Measurements from ENCODE around the gene DIP2A.

The DIP2A gene

GRCh38 chr21:46455575-46456385 is 2.9 kb upstream of the DIP2A start:
- H4K8ac ChIP-seq (ENCODE audit: low read length): no peak overlapping the region
- no peak overlapping the region for H2AK5ac ChIP-seq (ENCODE audit: low read length, severe bottlenecking)
- no peak overlapping the region for H2BK120ac ChIP-seq (ENCODE audit: low read depth, low read length)
- no peak overlapping the region for H3K4me2 ChIP-seq (ENCODE audit: low read length, poor library complexity, severe bottlenecking)
- peaks cover 10% of the 10 kb centered on the region for H3K4me1 ChIP-seq (ENCODE audit: control insufficient read depth, insufficient read depth, low read depth, low read length)
- H3K79me1 ChIP-seq (replicated peaks; ENCODE audit: low read length, poor library complexity, severe bottlenecking): peaks cover 48% of the 10 kb centered on the region
- no peak overlapping the region for H2AFZ ChIP-seq (ENCODE audit: low read depth, low read length)
- no peak overlapping the region for H4K91ac ChIP-seq (ENCODE audit: low read length)
- H3K18ac ChIP-seq (ENCODE audit: low read depth in 1 of 2, low read length in 2 of 2): peak overlapping the region in 1 of 2 experiments; percentile 18
- peak overlapping the region; percentile 38 for H3K9ac ChIP-seq (ENCODE audit: low read length)
- no peak overlapping the region for H3K27ac ChIP-seq (ENCODE audit: low read length, poor library complexity, severe bottlenecking)
- 67% methylated on average over 9 of the region's 10 CpGs for WGBS
- DNase-seq: peak; percentile 34
- H3K36me3 ChIP-seq (ENCODE audit: control insufficient read depth in 1 of 2, insufficient read depth in 2 of 2, low read depth in 1 of 2, low read length in 2 of 2): peaks cover 2 to 4% of the 10 kb centered on the region in 2 experiments
- H2BK15ac ChIP-seq (ENCODE audit: low read depth, poor library complexity, severe bottlenecking): no peak overlapping the region
- H3K23ac ChIP-seq (ENCODE audit: low read length in 2 of 2): no peak overlapping the region
- H3K4me3 ChIP-seq (ENCODE audit: insufficient read depth in 1 of 2, low read depth in 1 of 2, low read length in 2 of 2): no peak overlapping the region
- H3K9me3 ChIP-seq (ENCODE audit: control insufficient read depth, low read length): no peaks in the 10 kb centered on the region
- H3K27me3 ChIP-seq (ENCODE audit: control insufficient read depth in 1 of 2, insufficient read depth in 1 of 2, low read length in 2 of 2): no peaks in the 10 kb centered on the region
- H3K14ac ChIP-seq (ENCODE audit: low read length in 2 of 2): no peak overlapping the region
- H2BK12ac ChIP-seq (ENCODE audit: low read length in 2 of 2): no peak overlapping the region
- H2BK5ac ChIP-seq (ENCODE audit: low read depth, low read length, poor library complexity, severe bottlenecking): no peak overlapping the region
- no peak overlapping the region for H3K4ac ChIP-seq (ENCODE audit: low read depth in 1 of 2, low read length in 2 of 2)

- Histone ChIP-seq H4K8ac (ENCODE audit: low read length) (no peak overlapping the region), H2BK15ac (ENCODE audit: low read depth, poor library complexity, severe bottlenecking) (no peak overlapping the region), H2BK12ac (ENCODE audit: low read length in 2 of 2) (no peak overlapping the region), H3K36me3 (ENCODE audit: control insufficient read depth in 1 of 2, insufficient read depth in 2 of 2, low read depth in 1 of 2, low read length in 2 of 2) (peaks cover 2 to 4% of the 10 kb centered on the region in 2 experiments), H3K27me3 (ENCODE audit: control insufficient read depth in 1 of 2, insufficient read depth in 1 of 2, low read length in 2 of 2) (no peaks in the 10 kb centered on the region), H4K91ac (ENCODE audit: low read length) (no peak overlapping the region), H3K14ac (ENCODE audit: low read length in 2 of 2) (no peak overlapping the region), H3K4ac (ENCODE audit: low read depth in 1 of 2, low read length in 2 of 2) (no peak overlapping the region), H3K27ac (ENCODE audit: low read length, poor library complexity, severe bottlenecking) (no peak overlapping the region), H2BK120ac (ENCODE audit: low read depth, low read length) (no peak overlapping the region), H2AK5ac (ENCODE audit: low read length, severe bottlenecking) (no peak overlapping the region), H3K4me2 (ENCODE audit: low read length, poor library complexity, severe bottlenecking) (no peak overlapping the region), H3K4me3 (ENCODE audit: insufficient read depth in 1 of 2, low read depth in 1 of 2, low read length in 2 of 2) (peak overlapping the region in 1 of 2 experiments; percentile 84), H2AFZ (ENCODE audit: low read depth, low read length) (no peak overlapping the region), H3K9ac (ENCODE audit: low read length) (no peak overlapping the region), H2BK5ac (ENCODE audit: low read depth, low read length, poor library complexity, severe bottlenecking) (no peak overlapping the region), H3K4me1 (ENCODE audit: control insufficient read depth, insufficient read depth, low read depth, low read length) (peaks cover 10% of the 10 kb centered on the region), H3K23ac (ENCODE audit: low read length in 2 of 2) (no peak overlapping the region), H3K79me1 (replicated peaks; ENCODE audit: low read length, poor library complexity, severe bottlenecking) (peaks cover 45% of the 10 kb centered on the region), H3K18ac (ENCODE audit: low read depth in 1 of 2, low read length in 2 of 2) (no peak overlapping the region), H3K9me3 (ENCODE audit: control insufficient read depth, low read length) (no peaks in the 10 kb centered on the region)
- no peak for DNase-seq
- WGBS: over 99% methylated on average over 4 of the region's 4 CpGs
These were observed 1.9 kb upstream of the DIP2A start for GRCh38 chr21:46456750-46457149.

DNA sequence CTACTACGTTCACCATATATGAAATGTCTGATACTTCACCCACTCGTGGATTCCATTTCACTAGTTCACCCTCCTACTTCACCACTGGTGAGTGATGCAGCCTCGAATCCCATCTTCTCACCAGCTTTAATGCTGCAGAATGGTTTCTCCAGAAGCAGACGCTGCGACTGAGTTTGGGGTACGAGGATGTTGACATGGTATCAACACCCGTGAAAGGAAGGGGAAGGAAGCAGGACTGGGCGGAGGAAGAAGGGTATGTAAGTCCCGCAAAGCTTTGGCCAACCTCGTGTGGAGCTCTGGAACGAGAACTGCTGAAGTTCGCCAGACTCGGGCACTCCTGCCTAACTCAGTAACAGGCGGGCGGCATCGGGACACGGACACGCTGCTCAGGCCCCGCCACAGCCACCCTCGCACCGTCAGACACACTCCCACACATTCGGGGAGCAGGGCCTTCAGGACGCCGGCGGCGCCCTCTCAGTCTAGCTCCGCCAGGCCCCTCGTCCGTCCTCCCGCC is 833 bp upstream of the DIP2A start:
- Histone ChIP-seq H3K14ac (ENCODE audit: low read length in 2 of 2) (peak overlapping the region in 1 of 2 experiments; percentile 94), H2BK15ac (ENCODE audit: low read depth, poor library complexity, severe bottlenecking) (peak overlapping the region; percentile 95), H3K4me1 (ENCODE audit: control insufficient read depth, insufficient read depth, low read depth, low read length) (peaks cover 9% of the 10 kb centered on the region), H2BK120ac (ENCODE audit: low read depth, low read length) (no peak overlapping the region), H3K4ac (ENCODE audit: low read depth in 1 of 2, low read length in 2 of 2) (peak overlapping the region; percentile 20 to 96), H2BK12ac (ENCODE audit: low read length in 2 of 2) (peak overlapping the region in 1 of 2 experiments; percentile 9), H2BK5ac (ENCODE audit: low read depth, low read length, poor library complexity, severe bottlenecking) (no peak overlapping the region), H3K36me3 (ENCODE audit: control insufficient read depth in 1 of 2, insufficient read depth in 2 of 2, low read depth in 1 of 2, low read length in 2 of 2) (peaks cover 2 to 7% of the 10 kb centered on the region in 2 experiments), H3K9me3 (ENCODE audit: control insufficient read depth, low read length) (no peaks in the 10 kb centered on the region), H3K27me3 (ENCODE audit: control insufficient read depth in 1 of 2, insufficient read depth in 1 of 2, low read length in 2 of 2) (no peaks in the 10 kb centered on the region), H2AK5ac (ENCODE audit: low read length, severe bottlenecking) (no peak overlapping the region), H3K4me2 (ENCODE audit: low read length, poor library complexity, severe bottlenecking) (peak overlapping the region; percentile 74), H3K4me3 (ENCODE audit: insufficient read depth in 1 of 2, low read depth in 1 of 2, low read length in 2 of 2) (peak overlapping the region; percentile 84 to 85), H3K9ac (ENCODE audit: low read length) (peak overlapping the region; percentile 89), H3K27ac (ENCODE audit: low read length, poor library complexity, severe bottlenecking) (peak overlapping the region; percentile 75), H4K8ac (ENCODE audit: low read length) (peak overlapping the region; percentile 79), H3K18ac (ENCODE audit: low read depth in 1 of 2, low read length in 2 of 2) (peak overlapping the region; percentile 63 to 96), H3K79me1 (replicated peaks; ENCODE audit: low read length, poor library complexity, severe bottlenecking) (peaks cover 43% of the 10 kb centered on the region), H3K23ac (ENCODE audit: low read length in 2 of 2) (no peak overlapping the region), H4K91ac (ENCODE audit: low read length) (peak overlapping the region; percentile 59), H2AFZ (ENCODE audit: low read depth, low read length) (peak overlapping the region; percentile 6)
- peak; percentile 66 for DNase-seq
- WGBS: 1% methylated on average over 30 of the region's 30 CpGs

- H3K18ac ChIP-seq (ENCODE audit: low read depth in 1 of 2, low read length in 2 of 2): peak overlapping the region; percentile 96 to 97
- peak overlapping the region in 1 of 2 experiments; percentile 98 for H3K4ac ChIP-seq (ENCODE audit: low read depth in 1 of 2, low read length in 2 of 2)
- peaks cover 37% of the 10 kb centered on the region for H3K79me1 ChIP-seq (replicated peaks; ENCODE audit: low read length, poor library complexity, severe bottlenecking)
- H4K8ac ChIP-seq (ENCODE audit: low read length): peak overlapping the region; percentile 90
- H3K4me2 ChIP-seq (ENCODE audit: low read length, poor library complexity, severe bottlenecking): peak overlapping the region; percentile 98
- peak overlapping the region; percentile 92 for H4K91ac ChIP-seq (ENCODE audit: low read length)
- H3K4me1 ChIP-seq (ENCODE audit: control insufficient read depth, insufficient read depth, low read depth, low read length): peaks cover 8% of the 10 kb centered on the region
- WGBS: 0% methylated on average over 10 of the region's 36 CpGs
- no peaks in the 10 kb centered on the region for H3K9me3 ChIP-seq (ENCODE audit: control insufficient read depth, low read length)
- H3K9ac ChIP-seq (ENCODE audit: low read length): peak overlapping the region; percentile 87
- H2BK120ac ChIP-seq (ENCODE audit: low read depth, low read length): peak overlapping the region; percentile 59
- H2AK5ac ChIP-seq (ENCODE audit: low read length, severe bottlenecking): no peak overlapping the region
- peak overlapping the region; percentile 87 to 99 for H3K14ac ChIP-seq (ENCODE audit: low read length in 2 of 2)
- H3K4me3 ChIP-seq (ENCODE audit: insufficient read depth in 1 of 2, low read depth in 1 of 2, low read length in 2 of 2): peak overlapping the region; percentile 80 to 98
- peaks cover 2 to 12% of the 10 kb centered on the region in 2 experiments for H3K36me3 ChIP-seq (ENCODE audit: control insufficient read depth in 1 of 2, insufficient read depth in 2 of 2, low read depth in 1 of 2, low read length in 2 of 2)
- peak overlapping the region; percentile 84 for H2BK15ac ChIP-seq (ENCODE audit: low read depth, poor library complexity, severe bottlenecking)
- H2AFZ ChIP-seq (ENCODE audit: low read depth, low read length): peak overlapping the region; percentile 92
- peak overlapping the region in 1 of 2 experiments; percentile 91 for H2BK12ac ChIP-seq (ENCODE audit: low read length in 2 of 2)
- no peak overlapping the region for H3K27ac ChIP-seq (ENCODE audit: low read length, poor library complexity, severe bottlenecking)
- peak overlapping the region in 1 of 2 experiments; percentile 91 for H3K23ac ChIP-seq (ENCODE audit: low read length in 2 of 2)
- H2BK5ac ChIP-seq (ENCODE audit: low read depth, low read length, poor library complexity, severe bottlenecking): no peak overlapping the region
- no peaks in the 10 kb centered on the region for H3K27me3 ChIP-seq (ENCODE audit: control insufficient read depth in 1 of 2, insufficient read depth in 1 of 2, low read length in 2 of 2)
- no peak for DNase-seq
These were observed 299 bp downstream of the DIP2A start for GRCh38 chr21:46459024-46459355.

Data from mesenchymal stem cell (in vitro differentiated cells and primary cell).